IMR-90 (cell line): ENCODE data around the gene MOB3B. TPM values are rescaled to one million over a fixed set of nuclear protein-coding genes. Genes with fewer than 3 reads are reported as not detected.

Source experiments
- ATAC-seq: fragments of 200-7000 bp; cut with Tn5 transposase; 2 replicates; pipeline ENCODE4 v1.9.1; 2020; ENCODE audit warnings: low read depth, mild to moderate bottlenecking, moderate library complexity
- BruUV-seq: library from RNA; stranded (reverse); fragments of 400-500 nt; replicated peaks from 2 replicates; lab custom pipeline; 2021; lab: Mats Ljungman, UMichigan
- CTCF ChIA-PET: fragments of 300-600 bp; formaldehyde crosslinking; extraction: SDS; loops from one replicate; lab custom pipeline; 2021; ENCODE audit warnings: antibody characterized with exemption; lab: Yijun Ruan, JAX
- POLR2A ChIA-PET: fragments of 300-600 bp; sonication (Branson Sonifier 250); formaldehyde crosslinking; loops from one replicate; lab custom pipeline; 2022; ENCODE audit warnings: antibody characterized with exemption; ENCODE audit not compliant: unreplicated experiment; lab: Charles Lee
- DNase-seq: peaks from one replicate; pipeline ENCODE4 v3.0.0; 2013
- H2AFZ ChIP-seq: replicated peaks from 2 replicates; pipeline ENCODE3; 2013; ENCODE audit warnings: low read length, mild to moderate bottlenecking; ENCODE audit not compliant: poor library complexity
- H2AK5ac ChIP-seq: 2 replicates; pipeline ENCODE4 v1.6.1; 2013; ENCODE audit warnings: low read depth, low read length, inconsistent platforms
- H2AK9ac ChIP-seq: replicated peaks from 2 replicates; pipeline ENCODE3; 2013; ENCODE audit warnings: mild to moderate bottlenecking, low read depth, low read length, moderate library complexity; ENCODE audit not compliant: poor library complexity
- H2BK120ac ChIP-seq: 2 replicates; pipeline ENCODE4 v1.6.1; 2013; ENCODE audit warnings: low read depth, low read length, inconsistent platforms
- H2BK15ac ChIP-seq: 3 replicates; pipeline ENCODE4 v1.6.1; 2013; ENCODE audit warnings: low read depth, low read length, inconsistent platforms
- H2BK20ac ChIP-seq: 2 replicates; pipeline ENCODE4 v1.6.1; 2013; ENCODE audit warnings: low read depth, mild to moderate bottlenecking, inconsistent platforms, low read length, moderate library complexity
- H2BK5ac ChIP-seq: 2 replicates; pipeline ENCODE4 v1.6.1; 2013; ENCODE audit warnings: mild to moderate bottlenecking, low read depth, low read length, inconsistent platforms; ENCODE audit not compliant: poor library complexity, severe bottlenecking
- H3K14ac ChIP-seq: replicated peaks from 2 replicates; pipeline ENCODE4 v1.6.1; 2013; ENCODE audit warnings: low read depth, low read length, inconsistent platforms
- H3K18ac ChIP-seq: 2 replicates; pipeline ENCODE4 v1.6.1; 2013; ENCODE audit warnings: low read depth, low read length, control low read depth
- H3K23ac ChIP-seq: 2 replicates; pipeline ENCODE4 v1.6.1; 2013; ENCODE audit warnings: low read depth, low read length, inconsistent platforms
- H3K27ac ChIP-seq: 2 replicates; pipeline ENCODE4 v1.5.1; 2013; ENCODE audit warnings: mild to moderate bottlenecking, control low read depth, low read length; ENCODE audit not compliant: insufficient read depth
- H3K27me3 ChIP-seq: 2 replicates; pipeline ENCODE4 v1.6.1; 2013; ENCODE audit warnings: low read length; ENCODE audit not compliant: control insufficient read depth, insufficient read depth
- H3K36me3 ChIP-seq: 2 replicates; pipeline ENCODE4 v1.6.1; 2013; ENCODE audit warnings: low read length, mixed read lengths; ENCODE audit not compliant: control insufficient read depth, insufficient read depth
- H3K4ac ChIP-seq: 2 replicates; pipeline ENCODE4 v1.6.1; 2013; ENCODE audit warnings: low read depth, low read length, inconsistent platforms
- H3K4me1 ChIP-seq: 2 replicates; pipeline ENCODE4 v1.6.1; 2013; ENCODE audit warnings: low read length, mixed read lengths; ENCODE audit not compliant: control insufficient read depth, insufficient read depth
- H3K4me2 ChIP-seq: 2 replicates; pipeline ENCODE4 v1.6.1; 2013; ENCODE audit warnings: low read depth, mild to moderate bottlenecking, control low read depth, low read length, moderate library complexity
- H3K4me3 ChIP-seq: 2 replicates; pipeline ENCODE4 v1.5.1; 2013; ENCODE audit warnings: low read depth, mild to moderate bottlenecking, control low read depth, low read length, moderate library complexity; ENCODE audit not compliant: insufficient read depth
- H3K56ac ChIP-seq: 2 replicates; pipeline ENCODE4 v1.6.1; 2013; ENCODE audit warnings: low read length, inconsistent platforms; ENCODE audit not compliant: insufficient read depth; ENCODE audit errors: extremely low read depth
- H3K79me1 ChIP-seq, 2 experiments: 2 replicates each; pipeline ENCODE4 v1.6.1; 2013; ENCODE audit warnings: low read length in 2 of 2, inconsistent platforms in 1 of 2, low read depth in 1 of 2
- H3K9ac ChIP-seq: 2 replicates; pipeline ENCODE4 v1.6.1; 2013; ENCODE audit warnings: low read depth, low read length, control low read depth
- H3K9me1 ChIP-seq: 2 replicates; pipeline ENCODE4 v1.6.1; 2013; ENCODE audit warnings: low read length, inconsistent platforms; ENCODE audit not compliant: insufficient read depth
- H3K9me3 ChIP-seq: 2 replicates; pipeline ENCODE4 v1.6.1; 2013; ENCODE audit warnings: low read length; ENCODE audit not compliant: control insufficient read depth, insufficient read depth
- H4K20me1 ChIP-seq: 2 replicates; pipeline ENCODE4 v1.6.1; 2013; ENCODE audit warnings: low read length, inconsistent platforms; ENCODE audit not compliant: insufficient read depth
- H4K5ac ChIP-seq: 2 replicates; pipeline ENCODE4 v1.6.1; 2013; ENCODE audit warnings: mild to moderate bottlenecking, low read depth, low read length, control low read depth
- H4K8ac ChIP-seq, 2 experiments: 2 replicates each; pipeline ENCODE4 v1.6.1; 2013; ENCODE audit warnings: low read depth in 2 of 2, low read length in 2 of 2, control low read depth in 1 of 2, inconsistent platforms in 1 of 2
- H4K91ac ChIP-seq: 2 replicates; pipeline ENCODE4 v1.6.1; 2013; ENCODE audit warnings: low read depth, low read length, inconsistent platforms; ENCODE audit not compliant: insufficient read depth
- CEBPB ChIP-seq: IDR thresholded peaks from 2 replicates; pipeline ENCODE4 v1.6.1; 2012; ENCODE audit warnings: low read depth, low read length, improper control_type of control experiment
- CHD1 ChIP-seq: IDR thresholded peaks from 2 replicates; pipeline ENCODE4 v1.6.1; 2012; ENCODE audit warnings: low read depth, low read length, improper control_type of control experiment
- MAZ ChIP-seq: IDR thresholded peaks from 2 replicates; pipeline ENCODE4 v1.6.1; 2012; ENCODE audit warnings: low read depth, mild to moderate bottlenecking, low read length, improper control_type of control experiment, moderate library complexity, borderline replicate concordance
- NFE2L2 ChIP-seq: fragments of 150-350 bp; IDR thresholded peaks from 2 replicates; pipeline ENCODE4 v1.6.1; 2016; ENCODE audit warnings: low read depth, mild to moderate bottlenecking, low read length
- WGBS, 2 experiments: methylation state at CpG; one replicate each; pipeline versions ENCODE4 v1.1.5 to v1.1.7; 2013; ENCODE audit warnings: missing lambda C conversion rate in 2 of 2; ENCODE audit not compliant: insufficient read length in 1 of 2; ENCODE audit errors: extremely low coverage in 2 of 2; 5-methylcytosine and 5-hydroxymethylcytosine counted together
- dilution Hi-C: fragments of 300-500 bp; cut with HindIII; formaldehyde crosslinking; loops from one replicate; pipeline ENCODE4 v1.14.3; 2018; ENCODE audit warnings: low sequenced_read_pairs; ENCODE audit not compliant: unreplicated experiment
- in situ Hi-C: fragments of 300-500 bp; cut with MboI; formaldehyde crosslinking; loops from 3 replicates; pipeline ENCODE4 v1.14.3; 2019; ENCODE audit warnings: low sequenced_read_pairs, inconsistent platforms, mixed read lengths
- intact Hi-C: fragments of 100-400 bp; cut with micrococcal nuclease; formaldehyde crosslinking; loops from 2 replicates; pipeline ENCODE4 v1.10.0; 2022
- polyA plus RNA-seq, 3 experiments: library from polyadenylated mRNA; depleted of rRNA; stranded (reverse); fragments of >200 nt; gene quantifications; 2 replicates each; pipeline ENCODE4 v1.2.3, GENCODE V29; 2012; ENCODE audit warnings: low replicate concordance in 1 of 3
- total RNA-seq: library from RNA; depleted of rRNA; stranded (reverse); fragments of >200 nt; gene quantifications from 2 replicates; pipeline ENCODE4 v1.2.3, GENCODE V29; 2012

MOB3B gene
- total and polyA plus RNA-seq, 2 of the 4 experiments (the other 2 are of a cell fraction), result under 0.01 to 0.02 TPM

GRCh38 chr9:27428551-27428950 lies 101.1 kb downstream of the MOB3B start:
- CTCF ChIA-PET, result no interaction called here
- ATAC-seq (no peak), DNase-seq (no peak)
- no peak overlapping the region for H3K4ac ChIP-seq
- in situ Hi-C loops (no loop called here), dilution Hi-C loops (no loop called here), intact Hi-C loops (no loop called here)
- no peak overlapping the region for H2BK120ac ChIP-seq
- H2BK20ac ChIP-seq, result no peak overlapping the region
- no peak overlapping the region for H3K23ac ChIP-seq
- H3K4me1 ChIP-seq, result no peaks in the 10 kb centered on the region
- H3K18ac ChIP-seq, result no peak overlapping the region
- no peaks in the 10 kb centered on the region for H3K9me1 ChIP-seq
- H3K56ac ChIP-seq, result no peak overlapping the region
- H3K9me3 ChIP-seq, result no peaks in the 10 kb centered on the region
- no peak overlapping the region for H2BK15ac ChIP-seq
- no peaks in the 10 kb centered on the region for H3K27me3 ChIP-seq
- H4K8ac ChIP-seq, result no peak overlapping the region
- H2AFZ ChIP-seq, result no peak overlapping the region
- no peak overlapping the region for H4K91ac ChIP-seq
- no peak overlapping the region for H3K4me2 ChIP-seq
- no peaks in the 10 kb centered on the region for H3K79me1 ChIP-seq
- H3K36me3 ChIP-seq, result no peaks in the 10 kb centered on the region
- WGBS, 2 experiments, result no CpG with 5 or more reads among the region's 1 CpG
- H2BK5ac ChIP-seq, result no peak overlapping the region
- no peak overlapping the region for H3K14ac ChIP-seq
- H2AK5ac ChIP-seq, result no peak overlapping the region
- H4K5ac ChIP-seq, result no peak overlapping the region
- no peak overlapping the region for H2AK9ac ChIP-seq
- no peak overlapping the region for H3K4me3 ChIP-seq
- no TSS peak for BruUV-seq
- no peak overlapping the region for H3K9ac ChIP-seq
- H4K20me1 ChIP-seq, result no peaks in the 10 kb centered on the region
- POLR2A ChIA-PET, result no interaction called here
- no peak overlapping the region for H3K27ac ChIP-seq
- TF ChIP-seq CEBPB, result no peak
- TF ChIP-seq NFE2L2, result no peak
- no peak for TF ChIP-seq MAZ
- TF ChIP-seq CHD1, result no peak
